VCaP (cell line): ENCODE results near the gene TTC28.

Source experiments
- H3K27ac ChIP-seq: fragments of 450-650 bp; 2 replicates; pipeline ENCODE4 v1.5.1; 2017
- CTCF ChIP-seq: fragments of 450-650 bp; conservative IDR thresholded peaks from 2 replicates; pipeline ENCODE4 v1.5.1; 2017; ENCODE audit warnings: mild to moderate bottlenecking, moderate library complexity

TTC28 gene

GRCh38 chr22:28014211-28015045, 665.2 kb downstream of the TTC28 start:
- no peak overlapping the region for H3K27ac ChIP-seq
- no peak for TF ChIP-seq CTCF

- no peak for TF ChIP-seq CTCF
- H3K27ac ChIP-seq = no peak overlapping the region
Measured at GRCh38 chr22:28013611-28014010, 666.0 kb downstream of the TTC28 start.

- H3K27ac ChIP-seq = no peak overlapping the region
- no peak for TF ChIP-seq CTCF
Measured at GRCh38 chr22:28012832-28013460, 666.7 kb downstream of the TTC28 start.

- no peak overlapping the region for H3K27ac ChIP-seq
- peak; percentile 97 for TF ChIP-seq CTCF
Measured at GRCh38 chr22:28009272-28009827, 670.3 kb downstream of the TTC28 start.

- no peak overlapping the region for H3K27ac ChIP-seq
- TF ChIP-seq CTCF = no peak
Measured at GRCh38 chr22:28008649-28009048, 671.0 kb downstream of the TTC28 start.

GRCh38 chr22:28008056-28008455, 671.6 kb downstream of the TTC28 start:
- H3K27ac ChIP-seq = no peak overlapping the region
- no peak for TF ChIP-seq CTCF

GRCh38 chr22:28006271-28006670, 673.4 kb downstream of the TTC28 start:
- no peak for TF ChIP-seq CTCF
- H3K27ac ChIP-seq = no peak overlapping the region
